HG02885 (cell line): ENCODE data around the gene FAM117A.
A peak's percentile ranks its signal among the peaks of the same experiment; 100 is the strongest.

Experiments
- ATAC-seq: cut with Tn5 transposase; IDR thresholded peaks from one replicate; pipeline ENCODE4 v1.9.1; 2021; ENCODE audit warnings: mild to moderate bottlenecking; ENCODE audit not compliant: unreplicated experiment, poor library complexity

FAM117A gene

GRCh38 chr17:49763735-49764558 lies at the start of gene FAM117A:
TSS of gene FAM117A (minus strand) at chr17:49764131. CDS start at chr17:49764087, 44 bp downstream.
- ATAC-seq, result peak; percentile 91

DNA sequence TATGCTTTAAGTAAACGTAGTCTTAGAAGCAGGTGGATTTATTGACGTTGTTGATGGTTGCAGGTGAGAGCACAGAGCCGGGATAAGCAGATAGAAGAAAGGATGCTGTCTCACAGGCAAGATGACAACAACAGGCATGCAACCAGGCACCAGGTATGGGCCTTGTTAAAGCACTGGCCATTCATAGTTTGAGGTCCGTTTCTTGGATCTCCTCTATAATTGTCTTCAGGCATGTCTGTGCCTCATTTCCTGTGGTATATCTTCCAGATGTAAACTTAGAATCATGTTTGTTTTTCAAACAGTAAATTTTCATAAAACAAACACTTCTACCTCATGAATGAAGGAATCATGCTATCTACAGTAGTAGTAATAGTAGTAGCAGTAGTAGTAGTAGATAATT lies 45.1 kb upstream of the FAM117A start:
- no peak for ATAC-seq

GRCh38 chr17:49798738-49799137 lies 34.8 kb upstream of the FAM117A start:
- ATAC-seq, result no peak

- ATAC-seq, result no peak
Measured at GRCh38 chr17:49798182-49798581, 34.3 kb upstream of the FAM117A start.

DNA sequence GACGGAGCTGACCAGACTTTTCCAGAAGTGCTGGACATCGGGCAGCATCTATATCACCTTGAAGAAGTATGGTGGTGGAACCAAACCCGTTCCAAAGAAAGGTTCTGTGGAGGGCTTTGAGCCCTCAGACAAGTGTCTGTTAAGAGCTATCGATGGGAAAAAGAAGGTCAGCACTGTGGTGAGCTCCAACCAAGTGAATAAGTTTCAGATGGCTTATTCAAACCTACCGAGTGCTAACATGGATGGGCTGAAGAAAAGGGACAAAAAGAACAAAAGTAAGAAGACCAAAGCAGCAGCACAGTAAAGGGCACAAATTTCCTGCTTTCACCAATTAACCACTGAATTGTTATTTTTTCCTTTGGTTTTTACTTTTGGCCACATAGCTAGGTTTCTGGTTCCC lies 31.4 kb upstream of the FAM117A start:
- ATAC-seq, result no peak

GRCh38 chr17:49793309-49793708 lies 29.4 kb upstream of the FAM117A start:
- ATAC-seq, result no peak

- no peak for ATAC-seq
Measured at GRCh38 chr17:49789243-49789578, 25.3 kb upstream of the FAM117A start.

DNA sequence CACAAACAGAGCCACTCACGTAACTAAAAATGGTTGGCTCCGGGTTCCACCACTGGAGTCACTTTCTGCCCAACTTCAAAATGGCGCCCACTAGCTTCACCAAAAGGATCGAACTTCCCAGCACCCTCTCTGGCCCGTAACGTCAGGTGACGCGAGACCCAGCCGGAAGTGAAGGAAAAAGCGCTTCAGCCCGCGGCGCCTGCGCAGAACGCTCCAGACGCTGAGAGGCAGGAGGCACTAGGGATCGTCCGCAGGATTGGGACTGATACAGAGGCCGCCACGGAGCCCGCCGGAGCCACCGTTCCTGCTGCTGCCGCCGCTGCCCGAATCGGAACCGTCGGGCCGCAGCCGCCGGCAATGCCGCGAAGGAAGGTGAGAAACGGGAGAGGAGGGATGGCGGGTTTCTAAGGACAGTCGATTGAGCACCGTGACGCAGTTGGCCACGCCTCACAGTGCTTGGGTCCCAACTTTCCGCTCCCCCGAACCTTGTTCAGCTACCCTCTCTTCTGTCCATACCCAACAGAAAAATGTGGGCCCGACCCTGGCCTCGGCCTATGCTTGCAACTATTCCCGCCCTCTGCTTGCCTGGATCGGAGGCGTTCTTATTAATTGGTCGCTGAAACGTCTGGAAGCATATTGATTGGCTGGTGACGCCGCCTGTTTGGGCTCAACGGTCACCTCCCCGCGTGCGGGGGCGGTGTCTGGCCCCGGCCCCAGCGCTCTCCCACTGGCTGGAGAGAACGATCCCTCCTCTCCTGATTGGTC lies 24.7 kb upstream of the FAM117A start, which contains the start of gene KAT7:
KAT7 (plus strand) TSS at position 204 of the 765 bp plus-strand sequence; CDS start at position 358, 154 bp downstream.
- peak; percentile 90 for ATAC-seq

DNA sequence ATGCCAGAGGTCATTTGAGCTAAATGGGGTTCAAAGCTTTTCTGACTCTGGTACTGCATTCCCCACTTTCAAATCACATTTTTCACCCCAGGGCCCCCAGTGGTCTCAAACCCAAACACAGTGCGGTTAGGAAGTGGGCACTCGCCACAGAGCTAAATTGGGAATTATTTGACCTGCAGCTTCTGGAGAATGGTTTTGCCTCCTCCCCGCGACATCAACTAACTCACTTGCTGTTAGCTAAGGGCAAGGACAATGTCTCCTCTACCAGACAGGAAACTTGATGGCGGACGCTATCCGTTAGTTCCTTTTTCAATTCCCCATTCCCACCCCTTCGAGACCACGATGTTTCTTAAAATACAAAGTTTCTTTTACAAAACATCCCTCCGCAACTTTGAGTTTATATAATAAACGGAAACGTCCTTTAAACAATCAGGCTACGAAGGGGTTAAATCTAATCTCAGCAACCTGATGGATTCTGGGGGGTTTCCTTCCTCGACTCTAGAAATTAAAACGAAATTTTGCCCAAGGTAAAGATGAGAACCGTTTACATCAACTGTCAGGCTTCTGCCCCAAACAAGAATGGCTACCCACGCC lies 24.1 kb upstream of the FAM117A start:
- no peak for ATAC-seq

DNA sequence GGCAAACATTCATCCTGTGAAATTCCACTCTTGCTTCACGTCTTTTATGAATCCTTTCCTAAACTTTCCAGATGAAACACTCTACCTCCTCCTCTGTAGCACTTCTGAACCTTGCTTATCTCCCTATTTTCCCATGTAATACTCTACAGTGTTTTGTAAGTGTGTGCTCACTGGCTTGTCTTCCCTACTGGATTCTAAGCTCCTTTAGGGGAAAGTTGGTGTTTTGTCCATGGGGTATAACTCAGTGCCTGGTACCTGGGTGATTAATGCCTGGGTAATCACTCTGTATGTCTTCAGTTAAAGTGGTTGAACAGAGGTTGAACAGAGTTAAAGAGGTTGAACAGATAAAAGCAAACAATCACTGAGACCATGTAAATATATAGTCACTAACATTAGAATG lies 20.7 kb upstream of the FAM117A start:
- ATAC-seq, result no peak

- ATAC-seq, result no peak
Measured at GRCh38 chr17:49783791-49784190, 19.9 kb upstream of the FAM117A start.

GRCh38 chr17:49783071-49783715 lies 19.3 kb upstream of the FAM117A start:
- ATAC-seq, result no peak

GRCh38 chr17:49779739-49780231 lies 15.9 kb upstream of the FAM117A start:
- no peak for ATAC-seq

- ATAC-seq, result no peak
Measured at GRCh38 chr17:49779156-49779738, 15.3 kb upstream of the FAM117A start.

- ATAC-seq, result no peak
Measured at GRCh38 chr17:49777563-49777962, 13.6 kb upstream of the FAM117A start.

- no peak for ATAC-seq
Measured at GRCh38 chr17:49776551-49777300, 12.8 kb upstream of the FAM117A start.

DNA sequence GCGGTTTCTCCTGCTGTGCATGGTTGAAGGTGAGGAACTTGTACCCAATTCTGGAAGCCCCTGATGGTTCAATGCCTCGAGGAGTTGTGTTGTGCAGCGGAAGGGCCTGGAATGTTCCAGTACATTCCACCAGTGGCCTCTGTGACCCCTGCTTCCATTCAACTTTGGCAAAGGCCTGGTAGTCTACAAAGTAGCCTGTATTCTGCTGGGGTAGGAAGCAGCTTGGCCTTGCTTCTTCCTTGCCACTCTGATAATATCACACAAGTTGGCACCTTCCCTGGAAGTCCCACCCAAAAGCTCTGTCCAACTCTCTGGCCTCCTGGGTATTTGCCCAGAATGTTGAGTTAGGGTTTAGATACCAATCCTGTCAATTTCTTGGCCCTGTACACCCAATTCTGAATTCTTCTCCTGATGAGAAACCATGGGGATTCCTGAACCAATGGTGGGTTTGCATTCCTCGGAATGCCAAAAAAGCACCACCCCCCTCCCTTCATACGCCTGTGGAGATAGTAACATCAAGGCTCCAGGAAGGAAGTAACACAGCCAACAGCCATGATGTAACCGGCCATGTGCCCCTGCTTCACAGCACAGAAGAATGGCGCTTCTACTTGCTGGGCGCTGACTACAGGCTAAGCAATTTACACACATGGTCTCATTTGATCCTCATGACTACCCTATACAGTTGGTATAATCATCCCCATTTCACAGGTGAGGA lies 11.8 kb upstream of the FAM117A start:
- ATAC-seq, result no peak

DNA sequence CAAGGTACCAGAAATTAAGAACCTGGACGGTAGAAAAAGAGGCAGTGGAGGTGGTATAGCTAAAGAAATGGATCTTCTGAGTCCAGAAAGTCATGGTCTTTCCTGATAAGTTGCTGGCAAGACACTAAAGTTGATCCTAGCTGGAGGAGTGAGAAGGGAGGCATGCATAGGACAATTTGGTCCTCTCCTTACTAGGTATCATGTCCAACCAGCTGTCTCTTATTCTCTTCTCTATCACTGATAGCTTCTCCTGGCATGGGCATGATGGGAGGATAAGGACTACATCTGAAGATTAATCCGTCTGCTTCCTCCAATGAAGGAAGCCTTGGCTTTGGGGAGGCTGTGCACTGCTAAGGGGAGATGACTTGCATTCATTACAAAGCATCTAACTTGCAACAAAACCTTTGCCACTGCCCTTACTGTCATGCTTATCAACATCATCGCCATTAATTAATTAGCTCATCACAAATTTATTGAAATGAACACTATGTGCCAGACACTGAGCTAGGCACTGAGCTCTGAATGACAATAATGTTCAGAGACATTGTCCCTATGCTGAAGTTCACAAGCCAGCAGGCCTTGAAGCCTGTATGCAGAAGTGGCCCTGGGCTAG lies 3.1 kb upstream of the FAM117A start:
- no peak for ATAC-seq
